Medulla oblongata (tissue), 1 donor: Measurements from ENCODE around the gene JAKMIP1.

Experiments used
- DNase-seq: peaks from one replicate; pipeline ENCODE4 v3.0.0-alpha.2; 2015; ENCODE audit errors: extremely low spot score

Gene JAKMIP1

GRCh38 chr4:5992171-5992827 lies 208.1 kb downstream of the JAKMIP1 start:
- no peak for DNase-seq

- DNase-seq, result no peak
Measured at GRCh38 chr4:5991405-5991804, 208.9 kb downstream of the JAKMIP1 start.

DNA sequence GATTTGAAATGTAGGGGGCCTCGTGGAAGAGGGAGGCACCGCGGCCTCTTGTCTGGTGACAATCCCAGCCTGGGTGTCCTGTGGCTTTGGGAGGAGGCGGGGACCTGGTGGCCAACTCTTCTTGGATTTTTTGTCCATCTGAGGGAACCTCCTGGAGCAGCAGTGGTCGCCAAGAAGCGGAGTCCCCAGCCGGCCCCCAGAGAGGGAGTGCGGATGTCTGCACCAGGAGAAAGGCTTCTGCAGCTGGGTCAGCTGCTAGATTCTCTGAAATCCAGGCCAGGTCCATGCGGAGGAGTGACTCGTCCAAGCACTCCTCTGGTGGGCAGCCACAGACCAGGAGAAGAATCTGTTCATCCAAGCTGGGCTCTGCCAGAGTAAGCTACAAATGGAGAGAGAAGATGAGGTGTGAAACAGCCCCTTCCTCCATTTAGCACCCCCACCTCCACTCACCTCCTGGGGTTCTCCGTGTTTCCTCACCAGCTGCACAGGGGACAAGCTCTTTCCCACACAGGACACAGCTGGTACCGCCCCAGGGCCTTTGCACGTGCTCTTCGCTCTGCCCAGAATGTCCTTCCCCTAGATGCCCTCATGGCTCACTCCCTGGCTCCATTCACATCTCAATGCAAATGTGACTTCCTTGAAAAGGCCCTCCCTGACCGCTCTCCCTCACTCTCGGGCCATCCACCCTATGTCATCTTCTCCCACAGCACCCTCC lies 209.7 kb downstream of the JAKMIP1 start:
- no peak for DNase-seq

GRCh38 chr4:5989236-5990225 lies 210.8 kb downstream of the JAKMIP1 start:
- DNase-seq, result no peak

DNA sequence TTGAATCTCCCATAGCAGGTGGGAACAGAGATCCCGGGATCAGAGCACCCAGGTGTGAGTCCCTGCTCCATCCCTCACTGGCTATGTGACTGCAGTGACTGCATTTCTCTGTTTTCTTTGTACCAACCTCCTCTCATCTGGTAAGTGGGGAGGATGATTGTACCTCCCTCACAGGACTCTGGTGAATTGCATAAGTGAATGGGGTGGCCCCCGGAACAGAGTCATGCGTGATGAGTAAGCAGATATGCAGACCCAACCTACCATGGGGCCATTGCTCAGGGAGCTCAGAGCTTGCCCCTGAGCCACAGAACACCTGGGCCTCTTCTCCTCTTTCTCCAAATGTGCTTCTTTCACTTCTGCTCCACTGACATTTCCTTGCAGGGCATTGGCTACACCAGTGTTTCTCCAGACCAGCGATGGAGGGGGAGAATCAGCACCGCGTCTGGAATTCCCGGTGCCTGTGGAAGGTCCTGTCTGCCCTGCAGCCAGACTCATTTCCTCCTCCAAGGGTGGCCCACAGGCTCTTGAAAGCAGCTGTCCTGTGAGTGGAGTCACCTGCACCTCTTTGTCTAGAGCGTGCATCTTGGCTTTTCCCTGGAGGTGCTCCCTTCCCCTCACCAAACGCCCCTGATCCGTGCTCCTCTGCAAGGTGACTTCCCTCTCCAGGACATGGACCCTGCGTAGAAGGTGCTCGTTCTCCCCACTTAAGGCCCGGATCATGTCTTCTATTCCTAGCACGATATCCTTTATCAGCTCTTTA lies 212.1 kb downstream of the JAKMIP1 start:
- no peak for DNase-seq

- no peak for DNase-seq
Measured at GRCh38 chr4:5984843-5985242, 215.5 kb downstream of the JAKMIP1 start.

- no peak for DNase-seq
Measured at GRCh38 chr4:5982156-5982973, 218.0 kb downstream of the JAKMIP1 start.

DNA sequence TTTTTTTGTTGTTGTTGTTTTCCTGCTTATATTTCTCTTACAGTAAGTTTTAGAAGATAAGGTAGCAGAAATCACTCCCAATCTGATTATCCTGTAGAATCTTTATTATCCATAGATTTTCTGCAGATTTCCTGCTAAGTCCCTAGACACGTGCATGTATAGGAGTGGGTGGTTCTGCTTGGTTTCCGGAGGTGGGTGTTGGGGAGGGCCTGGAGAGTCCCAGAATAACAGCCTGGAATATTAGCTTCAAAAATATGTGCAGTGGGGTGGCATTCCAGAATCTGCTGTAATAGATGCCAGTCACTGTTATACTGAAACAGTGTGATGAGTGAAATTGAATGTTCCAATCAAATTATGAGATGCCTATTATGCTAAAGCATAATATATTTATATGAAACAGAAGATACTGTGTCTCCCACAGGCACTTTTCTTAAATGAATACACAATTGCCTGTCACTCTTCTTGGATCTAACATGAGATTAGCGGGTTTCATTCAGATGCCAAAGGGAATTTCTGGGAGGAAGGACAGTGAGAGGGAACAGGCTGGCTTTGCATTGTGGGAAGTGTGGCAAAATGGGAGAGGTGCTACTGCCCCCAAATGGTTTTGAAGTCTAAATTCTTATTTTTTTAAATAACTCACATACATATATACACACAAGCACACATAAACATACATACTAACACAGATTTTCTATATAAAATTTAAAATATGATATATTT lies 219.8 kb downstream of the JAKMIP1 start:
- no peak for DNase-seq

DNA sequence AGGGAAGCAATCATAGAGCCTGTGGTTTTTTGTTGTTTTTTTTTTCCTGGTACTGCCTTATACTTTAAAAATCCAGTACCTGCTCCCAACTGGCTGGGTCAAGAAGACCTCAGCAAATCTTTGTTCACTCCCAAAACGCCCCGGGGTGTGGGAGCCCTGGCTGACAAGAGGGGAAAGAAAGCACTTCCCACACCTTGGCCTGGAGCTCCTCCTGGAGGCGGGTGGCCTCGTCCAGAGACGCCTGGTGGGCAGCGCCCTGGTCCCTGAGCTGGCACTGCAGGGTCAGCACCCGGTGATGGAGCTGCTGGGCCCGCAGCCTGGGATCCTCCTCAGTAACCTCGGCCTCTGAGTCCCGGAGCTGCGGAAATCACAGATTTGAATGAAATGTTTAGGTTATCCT lies 220.4 kb downstream of the JAKMIP1 start:
- no peak for DNase-seq

DNA sequence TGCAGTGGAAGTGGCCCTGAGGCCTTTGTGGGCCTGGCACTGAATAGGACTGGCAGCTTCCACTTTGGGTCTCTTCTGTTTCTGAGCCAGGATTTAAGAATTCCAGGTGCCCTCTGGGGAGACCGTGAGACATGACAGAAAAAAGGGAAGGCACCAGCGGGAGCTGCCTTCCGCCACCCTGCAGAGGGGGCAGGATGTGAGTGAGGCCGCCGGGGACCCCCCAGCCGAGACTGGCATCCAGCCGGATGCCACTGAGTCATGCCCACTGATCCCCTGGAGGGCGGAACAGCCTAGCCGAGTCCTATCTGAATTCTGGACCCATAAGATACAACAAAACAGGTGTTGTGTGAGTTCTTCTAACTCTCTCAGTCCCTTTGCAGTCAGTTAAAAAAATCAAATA lies 223.4 kb downstream of the JAKMIP1 start:
- DNase-seq, result no peak

- no peak for DNase-seq
Measured at GRCh38 chr4:5976431-5976830, 223.9 kb downstream of the JAKMIP1 start.
